Osteoblast (primary cell): ENCODE data around the gene ANKIB1. TPM values are rescaled to one million over a fixed set of nuclear protein-coding genes. Genes with fewer than 3 reads are reported as not detected.

Experiments
- DNase-seq: peaks from one replicate; pipeline ENCODE4 v3.0.0; 2011; ENCODE audit warnings: low spot score, mixed read lengths; ENCODE audit not compliant: insufficient read length; ENCODE audit errors: missing footprints
- H2AFZ ChIP-seq: 2 replicates; pipeline ENCODE4 v1.6.0; 2011; ENCODE audit warnings: mild to moderate bottlenecking, low read length
- H3K27ac ChIP-seq: 2 replicates; pipeline ENCODE4 v1.5.1; 2011; ENCODE audit warnings: mild to moderate bottlenecking, low read depth, low read length, moderate library complexity
- H3K27me3 ChIP-seq: 2 replicates; pipeline ENCODE4 v1.6.0; 2012; ENCODE audit warnings: mild to moderate bottlenecking, control low read depth, inconsistent platforms, low read length, moderate library complexity; ENCODE audit not compliant: insufficient read depth
- H3K36me3 ChIP-seq: 2 replicates; pipeline ENCODE4 v1.5.1; 2011; ENCODE audit warnings: mild to moderate bottlenecking, low read length, control low read depth, moderate library complexity; ENCODE audit not compliant: insufficient read depth
- H3K4me1 ChIP-seq: 2 replicates; pipeline ENCODE4 v1.5.1; 2011; ENCODE audit warnings: mild to moderate bottlenecking, low read length, control low read depth, moderate library complexity; ENCODE audit not compliant: insufficient read depth
- H3K4me2 ChIP-seq: 2 replicates; pipeline ENCODE4 v1.6.0; 2011; ENCODE audit warnings: mild to moderate bottlenecking, low read length; ENCODE audit not compliant: insufficient read depth
- H3K4me3 ChIP-seq: fragments of 200-600 bp; sonication (generic); 3 replicates; pipeline ENCODE4 v1.5.1; 2012; ENCODE audit warnings: mild to moderate bottlenecking, low read length, inconsistent platforms; ENCODE audit not compliant: insufficient read depth
- H3K79me2 ChIP-seq: 2 replicates; pipeline ENCODE4 v1.6.0; 2012; ENCODE audit warnings: mild to moderate bottlenecking, low read length, control low read depth, inconsistent platforms; ENCODE audit not compliant: insufficient read depth
- H3K9me3 ChIP-seq: 2 replicates; pipeline ENCODE4 v1.5.1; 2011; ENCODE audit warnings: low read depth, low read length, control low read depth
- H4K20me1 ChIP-seq: 2 replicates; pipeline ENCODE4 v1.6.0; 2012; ENCODE audit warnings: mild to moderate bottlenecking, low read length, control low read depth; ENCODE audit not compliant: insufficient read depth
- CTCF ChIP-seq: IDR thresholded peaks from 2 replicates; pipeline ENCODE4 v1.5.1; 2011; ENCODE audit warnings: mild to moderate bottlenecking, low read depth, low read length, moderate library complexity; ENCODE audit errors: extremely low read depth
- total RNA-seq: library from RNA; depleted of rRNA; stranded (reverse); fragments of >200 nt; gene quantifications from 2 replicates; pipeline ENCODE4 v1.2.3, GENCODE V29; 2012

The ANKIB1 gene
- total RNA-seq, 1 donor = 98.1 TPM

DNA sequence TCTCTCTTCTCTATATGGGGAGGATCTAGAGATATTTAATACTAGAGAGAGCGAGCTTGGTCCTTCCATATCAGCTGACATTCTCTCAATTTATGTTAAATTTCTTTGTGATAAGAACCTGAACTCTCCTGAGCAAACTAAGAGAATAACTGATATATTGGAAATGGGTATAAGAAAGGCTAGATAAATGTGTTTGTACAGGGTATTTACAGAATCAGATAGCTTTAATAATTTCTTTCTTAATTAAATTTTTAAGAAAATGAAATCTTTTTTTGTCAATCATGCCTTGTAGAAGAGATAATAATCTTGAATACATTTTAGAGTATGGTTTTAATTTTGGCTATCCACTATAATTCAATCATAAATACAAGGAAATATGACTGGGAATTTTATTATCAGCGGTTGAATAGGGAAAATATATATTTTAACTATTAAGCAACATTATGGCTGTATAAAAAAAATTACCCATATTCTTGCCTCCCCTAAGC lies 58.7 kb downstream of the ANKIB1 start:
- Histone ChIP-seq H3K4me3 (no peak overlapping the region), H3K27me3 (no peaks in the 10 kb centered on the region), H2AFZ (no peak overlapping the region), H3K27ac (no peak overlapping the region), H3K4me1 (no peaks in the 10 kb centered on the region), H3K4me2 (no peak overlapping the region), H3K9me3 (no peaks in the 10 kb centered on the region), H4K20me1 (peaks cover 4% of the 10 kb centered on the region), H3K36me3 (peaks cover 14% of the 10 kb centered on the region), H3K79me2 (no peaks in the 10 kb centered on the region)
- DNase-seq = no peak
- TF ChIP-seq CTCF = no peak

- TF ChIP-seq CTCF = no peak
- DNase-seq = peak; percentile 14
Measured at GRCh38 chr7:92306153-92306552, 60.4 kb downstream of the ANKIB1 start.

GRCh38 chr7:92313055-92313454 lies 67.3 kb downstream of the ANKIB1 start:
- H3K36me3 ChIP-seq = peaks cover 6% of the 10 kb centered on the region
- no peak overlapping the region for H3K4me3 ChIP-seq
- no peak overlapping the region for H3K27ac ChIP-seq
- no peak overlapping the region for H3K4me2 ChIP-seq
- peaks cover 5% of the 10 kb centered on the region for H3K79me2 ChIP-seq
- DNase-seq = no peak
- no peak for TF ChIP-seq CTCF
- no peak overlapping the region for H2AFZ ChIP-seq
- peaks cover 7% of the 10 kb centered on the region for H4K20me1 ChIP-seq
- no peaks in the 10 kb centered on the region for H3K9me3 ChIP-seq
- no peaks in the 10 kb centered on the region for H3K4me1 ChIP-seq
- no peaks in the 10 kb centered on the region for H3K27me3 ChIP-seq

More at GRCh38 chr7:92306153-92306552, 60.4 kb downstream of the ANKIB1 start:
- Histone ChIP-seq H2AFZ (no peak overlapping the region), H3K4me2 (no peak overlapping the region), H3K27me3 (no peaks in the 10 kb centered on the region), H3K79me2 (peaks cover 5% of the 10 kb centered on the region), H3K27ac (no peak overlapping the region), H3K36me3 (peaks cover 12% of the 10 kb centered on the region), H4K20me1 (peaks cover 4% of the 10 kb centered on the region), H3K9me3 (no peaks in the 10 kb centered on the region), H3K4me3 (no peak overlapping the region), H3K4me1 (no peaks in the 10 kb centered on the region)

- no peak for TF ChIP-seq CTCF
- peaks cover 6% of the 10 kb centered on the region for H3K36me3 ChIP-seq
- no peak overlapping the region for H3K27ac ChIP-seq
- no peaks in the 10 kb centered on the region for H3K9me3 ChIP-seq
- no peak overlapping the region for H3K4me3 ChIP-seq
- H2AFZ ChIP-seq = no peak overlapping the region
- no peaks in the 10 kb centered on the region for H3K79me2 ChIP-seq
- DNase-seq = no peak
- H4K20me1 ChIP-seq = peaks cover 3% of the 10 kb centered on the region
- H3K27me3 ChIP-seq = no peaks in the 10 kb centered on the region
- no peaks in the 10 kb centered on the region for H3K4me1 ChIP-seq
- no peak overlapping the region for H3K4me2 ChIP-seq
Measured at GRCh38 chr7:92319243-92319642, 73.5 kb downstream of the ANKIB1 start.
